RPMI7951 (cell line): ENCODE data around the gene KLHDC2. TPM values are rescaled to one million over a fixed set of nuclear protein-coding genes. Genes with fewer than 3 reads are reported as not detected.
"Not testable (repeated sequence)": the region's sequence is repeated elsewhere in the genome, so short reads cannot be mapped to it uniquely, and the experiment has no call there.

Experiments
- DNase-seq: peaks from one replicate; pipeline ENCODE4 v3.0.0-alpha.2; 2012; ENCODE audit warnings: low read depth
- total RNA-seq: library from RNA; depleted of rRNA; stranded (reverse); fragments of >200 nt; shearing (Covaris generic); gene quantifications from 2 replicates; pipeline ENCODE4 v1.2.3, GENCODE V29; 2014; rRNA removed

The KLHDC2 gene, protein sequence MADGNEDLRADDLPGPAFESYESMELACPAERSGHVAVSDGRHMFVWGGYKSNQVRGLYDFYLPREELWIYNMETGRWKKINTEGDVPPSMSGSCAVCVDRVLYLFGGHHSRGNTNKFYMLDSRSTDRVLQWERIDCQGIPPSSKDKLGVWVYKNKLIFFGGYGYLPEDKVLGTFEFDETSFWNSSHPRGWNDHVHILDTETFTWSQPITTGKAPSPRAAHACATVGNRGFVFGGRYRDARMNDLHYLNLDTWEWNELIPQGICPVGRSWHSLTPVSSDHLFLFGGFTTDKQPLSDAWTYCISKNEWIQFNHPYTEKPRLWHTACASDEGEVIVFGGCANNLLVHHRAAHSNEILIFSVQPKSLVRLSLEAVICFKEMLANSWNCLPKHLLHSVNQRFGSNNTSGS
- 56.1 and 58.5 TPM in 2 replicates for total RNA-seq

GRCh38 chr14:49767571-49768300, at the start of gene KLHDC2:
Gene KLHDC2 (plus strand): TSS chr14:49768153. CDS start chr14:49768469, 316 bp downstream.
- peak; percentile 87 for DNase-seq

- no peak for DNase-seq
Observed at GRCh38 chr14:49720744-49721143, 47.2 kb upstream of the KLHDC2 start.

DNA sequence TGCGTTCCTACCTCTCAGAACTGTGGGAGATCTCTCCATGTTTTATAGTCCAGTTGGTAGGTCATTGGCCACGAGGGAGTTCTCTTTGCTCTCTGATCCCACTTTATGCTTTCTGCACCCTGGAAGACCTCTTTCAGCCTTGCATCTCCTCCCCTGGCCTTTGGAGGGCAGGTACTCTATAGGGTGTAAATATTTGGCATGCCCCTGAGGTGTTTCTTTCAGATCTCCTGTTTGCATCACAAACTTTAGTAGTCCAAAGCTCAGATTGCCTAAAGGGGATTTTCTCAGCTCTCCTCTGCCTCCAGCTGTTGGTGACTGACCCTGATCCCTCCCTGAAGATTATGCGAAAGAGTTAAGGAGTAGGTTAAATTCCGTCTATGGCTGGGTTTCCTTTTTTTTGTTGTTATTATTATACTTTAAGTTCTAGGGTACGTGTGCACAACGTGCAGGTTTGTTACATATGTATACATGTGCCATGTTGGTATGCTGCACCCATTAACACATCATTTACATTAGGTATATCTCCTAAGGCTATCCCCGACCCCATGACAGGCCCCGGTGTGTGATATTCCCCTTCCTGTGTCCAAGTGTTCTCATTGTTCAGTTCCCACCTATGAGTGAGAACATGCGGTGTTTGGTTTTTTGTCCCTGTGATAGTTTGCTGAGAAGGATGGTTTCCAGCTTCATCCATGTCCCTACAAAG, 46.1 kb upstream of the KLHDC2 start:
- DNase-seq, result not testable (repeated sequence)

- no peak for DNase-seq
Observed at GRCh38 chr14:49727171-49727570, 40.8 kb upstream of the KLHDC2 start.

DNA sequence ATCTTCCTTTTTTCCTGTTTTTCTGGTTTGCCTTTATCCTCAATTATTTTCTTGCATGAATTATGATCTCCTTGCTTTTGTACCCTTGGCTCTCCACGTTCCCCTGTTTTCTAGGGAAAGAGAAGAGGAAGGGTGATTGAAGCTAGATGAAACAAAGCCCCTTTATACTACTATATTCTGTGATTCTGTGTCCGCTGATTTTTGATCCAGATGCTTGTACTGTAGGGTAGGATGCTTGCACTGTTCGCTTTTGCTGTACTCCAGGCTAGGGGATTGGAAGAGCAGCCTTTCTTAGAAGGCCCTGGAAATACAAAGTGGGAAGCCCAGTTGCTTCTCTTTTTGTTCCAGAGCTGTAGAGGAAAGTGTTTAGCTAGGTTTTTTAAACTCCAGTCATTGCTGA, 35.1 kb upstream of the KLHDC2 start:
- no peak for DNase-seq

GRCh38 chr14:49733836-49734235, 34.1 kb upstream of the KLHDC2 start:
- no peak for DNase-seq

GRCh38 chr14:49735669-49736068, 32.3 kb upstream of the KLHDC2 start:
- not testable (repeated sequence) for DNase-seq

GRCh38 chr14:49745191-49745590, 22.8 kb upstream of the KLHDC2 start:
- DNase-seq, result no peak

GRCh38 chr14:49746476-49746875, 21.5 kb upstream of the KLHDC2 start:
- not testable (repeated sequence) for DNase-seq

DNA sequence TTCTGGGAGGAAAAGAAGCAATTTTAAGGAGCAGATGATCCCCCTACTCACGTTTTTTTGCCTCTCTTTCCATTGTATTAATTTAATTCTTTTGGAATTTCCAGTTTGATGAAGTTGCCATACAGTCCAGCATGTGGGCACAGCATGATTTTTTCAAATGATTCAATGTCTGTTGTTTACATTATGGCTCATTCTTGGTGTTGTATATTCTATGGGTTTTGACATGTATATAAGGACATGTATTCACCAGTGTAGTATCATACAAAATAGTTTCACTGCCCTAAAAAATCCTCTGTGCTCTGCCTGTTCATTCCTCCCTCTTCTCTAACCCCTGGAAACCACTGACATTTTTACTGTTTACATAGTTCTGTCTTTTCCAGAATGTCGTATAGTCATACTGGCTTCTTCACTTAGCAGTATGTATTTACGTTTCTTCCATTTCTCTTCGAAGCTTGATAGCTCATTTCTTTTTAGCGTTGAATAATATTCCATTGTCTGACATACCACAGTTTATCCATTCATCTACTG, 13.3 kb upstream of the KLHDC2 start:
- no peak for DNase-seq

DNA sequence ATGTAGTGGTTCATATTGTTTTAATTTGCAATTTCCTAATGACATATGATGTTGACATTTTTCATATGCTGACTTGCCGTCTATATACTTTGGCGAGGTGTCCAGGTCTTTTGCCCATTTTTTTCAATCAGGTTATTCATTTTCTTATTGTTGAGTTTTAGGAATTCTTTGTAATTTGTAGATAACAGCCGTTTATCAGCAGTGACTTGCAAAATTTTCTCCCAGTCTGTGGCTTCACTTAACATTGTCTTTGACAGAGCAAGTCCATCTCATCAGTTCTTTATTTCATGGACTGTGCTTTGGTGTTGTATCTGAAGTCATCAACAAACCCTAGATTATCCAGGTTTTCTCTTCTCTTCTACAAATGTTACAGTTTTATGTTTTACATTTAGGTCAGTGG, 12.6 kb upstream of the KLHDC2 start:
- DNase-seq, result no peak

- DNase-seq, result no peak
Observed at GRCh38 chr14:49761839-49762551, 6.0 kb upstream of the KLHDC2 start.

GRCh38 chr14:49766839-49767238, 1.1 kb upstream of the KLHDC2 start:
- peak; percentile 30 for DNase-seq

DNA sequence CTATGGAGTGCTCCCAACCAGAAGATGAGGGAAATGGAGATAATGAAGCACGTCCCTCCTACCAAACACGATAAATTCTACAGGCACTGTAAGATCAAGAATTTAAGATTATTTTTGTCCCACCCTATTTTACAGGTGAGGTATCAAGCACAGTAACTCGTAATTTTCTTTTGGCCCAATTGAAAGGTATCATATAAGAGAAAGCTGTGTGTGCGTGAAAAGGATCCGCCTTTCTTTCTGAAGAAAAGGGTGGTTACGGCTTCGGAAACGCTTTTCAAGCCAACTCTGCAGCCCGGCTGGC, 733 bp upstream of the KLHDC2 start:
- DNase-seq, result no peak

- peak; percentile 70 for DNase-seq
Observed at GRCh38 chr14:49768301-49769121, 558 bp downstream of the KLHDC2 start.

DNA sequence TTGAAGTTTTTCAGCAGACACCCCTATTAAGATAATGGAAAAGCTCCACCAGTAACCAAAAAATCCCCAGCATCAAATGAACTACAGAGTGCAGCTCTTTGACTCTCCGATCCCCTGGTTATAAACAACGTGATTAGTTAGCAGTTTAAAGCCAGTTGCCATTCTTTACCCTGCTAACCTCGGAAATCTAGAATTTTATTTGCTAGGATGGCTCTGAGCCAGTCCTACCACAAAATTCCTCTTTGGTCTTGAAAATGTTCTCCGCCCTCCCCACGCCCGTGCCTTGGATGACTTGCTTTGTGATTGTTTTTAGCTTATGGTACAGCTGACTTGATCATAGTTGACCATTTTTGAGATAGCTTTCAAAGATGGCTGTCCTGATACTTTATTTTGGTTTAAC, 1.2 kb downstream of the KLHDC2 start:
- DNase-seq, result peak; percentile 53

DNA sequence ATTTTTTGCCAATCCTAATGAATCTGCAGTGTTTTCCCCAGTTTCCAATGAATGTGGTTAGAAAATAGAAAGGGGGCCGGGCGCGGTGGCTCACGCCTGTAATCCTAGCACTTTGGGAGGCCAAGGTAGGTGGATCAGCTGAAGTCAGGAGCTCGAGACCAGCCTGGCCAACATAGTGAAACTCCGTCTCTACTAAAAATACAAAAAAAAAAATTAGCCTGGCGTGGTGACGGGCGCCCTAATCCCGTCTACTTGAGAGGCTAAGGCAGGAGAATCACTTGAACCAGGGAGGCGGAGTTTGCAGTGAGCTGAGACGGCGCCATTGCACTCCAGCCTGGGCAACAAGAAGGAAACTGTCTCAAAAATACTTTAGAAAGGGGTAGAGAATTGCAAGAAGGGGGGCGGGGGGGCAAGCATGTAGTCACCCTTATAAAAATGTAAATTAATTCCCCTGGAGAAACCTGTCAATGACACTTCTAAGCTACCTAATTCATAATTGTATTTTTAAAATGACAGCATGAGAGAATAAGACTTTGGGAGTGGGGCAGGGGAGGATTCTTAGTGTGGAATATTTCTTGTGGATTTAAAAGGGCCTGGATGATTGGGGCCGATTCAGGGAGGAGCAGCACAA, 1.7 kb downstream of the KLHDC2 start:
- DNase-seq, result peak; percentile 10

DNA sequence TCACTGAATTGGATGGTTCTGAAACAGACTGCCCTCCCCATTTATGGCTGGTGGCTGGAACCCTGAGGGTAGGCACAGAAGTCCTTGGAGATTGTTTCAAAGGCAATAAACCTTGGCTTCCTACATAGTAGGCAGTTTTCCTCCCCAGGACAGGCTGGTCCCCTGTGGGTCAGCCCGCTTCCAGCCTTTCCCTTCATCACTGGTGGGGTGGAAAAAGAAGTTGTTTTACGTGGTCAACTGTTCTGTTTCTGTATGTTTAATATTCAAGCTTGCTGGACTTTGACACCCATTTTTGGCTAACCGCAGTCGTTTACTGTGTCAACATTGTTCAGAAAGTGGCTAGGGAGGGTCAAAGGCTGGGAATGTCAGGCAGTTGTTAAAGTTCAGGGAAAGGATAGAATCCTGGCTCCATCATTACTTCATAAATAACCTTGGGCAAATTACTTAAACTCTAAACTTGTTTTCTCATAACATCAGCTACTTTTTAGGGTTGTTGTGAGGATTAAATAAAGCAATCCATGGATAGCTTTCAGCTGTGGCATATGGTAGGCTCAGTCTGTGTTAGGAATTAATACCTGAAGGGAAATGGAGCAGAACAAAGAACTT, 2.4 kb downstream of the KLHDC2 start:
- DNase-seq, result peak; percentile 31

GRCh38 chr14:49771691-49772090, 3.7 kb downstream of the KLHDC2 start:
- not testable (repeated sequence) for DNase-seq

GRCh38 chr14:49774106-49774505, 6.2 kb downstream of the KLHDC2 start:
- DNase-seq, result no peak
